Measurements from ENCODE around the gene FCHSD1. TPM values are rescaled to one million over a fixed set of nuclear protein-coding genes. Genes with fewer than 3 reads are reported as not detected.

The FCHSD1 gene
- total RNA-seq, 4 donors from 2014 or later: 2.4 to 27.2 (median 11.3) TPM

- no peaks in the 10 kb centered on the region for H3K9me3 ChIP-seq
- H3K27ac ChIP-seq: no peak overlapping the region
- no peaks in the 10 kb centered on the region for H3K36me3 ChIP-seq
- no peak overlapping the region for H3K4me3 ChIP-seq
- intact Hi-C loops (cut with DNase I; ENCODE audit: low total_unique reads): no loop called here
- H3K27me3 ChIP-seq: no peaks in the 10 kb centered on the region
- no peak for DNase-seq
- H3K4me1 ChIP-seq: peaks cover 6 to 13% of the 10 kb centered on the region in 2 donors
- no peak for TF ChIP-seq POLR2A (IDR thresholded peaks at IDR 0.05)
- TF ChIP-seq, protein P1, sequence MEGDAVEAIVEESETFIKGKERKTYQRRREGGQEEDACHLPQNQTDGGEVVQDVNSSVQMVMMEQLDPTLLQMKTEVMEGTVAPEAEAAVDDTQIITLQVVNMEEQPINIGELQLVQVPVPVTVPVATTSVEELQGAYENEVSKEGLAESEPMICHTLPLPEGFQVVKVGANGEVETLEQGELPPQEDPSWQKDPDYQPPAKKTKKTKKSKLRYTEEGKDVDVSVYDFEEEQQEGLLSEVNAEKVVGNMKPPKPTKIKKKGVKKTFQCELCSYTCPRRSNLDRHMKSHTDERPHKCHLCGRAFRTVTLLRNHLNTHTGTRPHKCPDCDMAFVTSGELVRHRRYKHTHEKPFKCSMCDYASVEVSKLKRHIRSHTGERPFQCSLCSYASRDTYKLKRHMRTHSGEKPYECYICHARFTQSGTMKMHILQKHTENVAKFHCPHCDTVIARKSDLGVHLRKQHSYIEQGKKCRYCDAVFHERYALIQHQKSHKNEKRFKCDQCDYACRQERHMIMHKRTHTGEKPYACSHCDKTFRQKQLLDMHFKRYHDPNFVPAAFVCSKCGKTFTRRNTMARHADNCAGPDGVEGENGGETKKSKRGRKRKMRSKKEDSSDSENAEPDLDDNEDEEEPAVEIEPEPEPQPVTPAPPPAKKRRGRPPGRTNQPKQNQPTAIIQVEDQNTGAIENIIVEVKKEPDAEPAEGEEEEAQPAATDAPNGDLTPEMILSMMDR (IDR thresholded peaks at IDR 0.05): no peak
Measured at GRCh38 chr5:141639357-141640050, 11.7 kb downstream of the FCHSD1 start.

DNA sequence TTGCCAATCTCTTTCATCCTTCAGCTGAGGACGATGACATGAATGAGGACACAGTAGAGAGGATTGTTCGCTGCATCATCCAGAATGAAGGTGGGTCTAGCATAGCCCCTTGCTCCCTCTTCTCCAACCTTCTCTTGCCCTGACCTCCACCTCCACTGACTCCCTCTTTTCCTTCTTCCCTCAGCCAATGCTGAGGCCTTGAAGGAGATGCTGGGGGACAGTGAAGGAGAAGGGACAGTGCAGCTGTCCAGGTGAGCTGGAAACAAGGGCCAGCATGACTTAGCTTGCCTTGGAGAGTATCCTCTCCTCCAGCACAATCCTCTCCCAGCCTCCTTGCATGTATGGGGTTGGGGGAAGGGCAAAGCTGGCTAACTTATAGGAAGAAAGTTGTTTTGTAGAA is 12.4 kb downstream of the FCHSD1 start:
- Histone ChIP-seq H3K4me3 (no peak overlapping the region), H3K9me3 (no peaks in the 10 kb centered on the region), H3K36me3 (no peaks in the 10 kb centered on the region), H3K4me1 (peaks cover 6 to 13% of the 10 kb centered on the region in 2 donors), H3K27ac (no peak overlapping the region), H3K27me3 (no peaks in the 10 kb centered on the region)
- intact Hi-C loops (cut with DNase I; ENCODE audit: low total_unique reads): no loop called here
- no peak for DNase-seq
- no peak for TF ChIP-seq POLR2A (IDR thresholded peaks at IDR 0.05)
- TF ChIP-seq, protein P1 (IDR thresholded peaks at IDR 0.05): no peak

- Histone ChIP-seq H3K4me3 (peak overlapping the region; percentile 70 to 92), H3K27me3 (no peaks in the 10 kb centered on the region), H3K27ac (no peak overlapping the region), H3K9me3 (no peaks in the 10 kb centered on the region), H3K36me3 (no peaks in the 10 kb centered on the region), H3K4me1 (peaks cover 6 to 13% of the 10 kb centered on the region in 2 donors)
- TF ChIP-seq, protein P1 (IDR thresholded peaks at IDR 0.05): peak in 2 of 4 experiments; percentile 1 to 14
- TF ChIP-seq POLR2A (IDR thresholded peaks at IDR 0.05): no peak
- DNase-seq: peak; percentile 47 to 50
- intact Hi-C loops (cut with DNase I; ENCODE audit: low total_unique reads): no loop called here
Measured at GRCh38 chr5:141637767-141638419, 13.3 kb downstream of the FCHSD1 start.

DNA sequence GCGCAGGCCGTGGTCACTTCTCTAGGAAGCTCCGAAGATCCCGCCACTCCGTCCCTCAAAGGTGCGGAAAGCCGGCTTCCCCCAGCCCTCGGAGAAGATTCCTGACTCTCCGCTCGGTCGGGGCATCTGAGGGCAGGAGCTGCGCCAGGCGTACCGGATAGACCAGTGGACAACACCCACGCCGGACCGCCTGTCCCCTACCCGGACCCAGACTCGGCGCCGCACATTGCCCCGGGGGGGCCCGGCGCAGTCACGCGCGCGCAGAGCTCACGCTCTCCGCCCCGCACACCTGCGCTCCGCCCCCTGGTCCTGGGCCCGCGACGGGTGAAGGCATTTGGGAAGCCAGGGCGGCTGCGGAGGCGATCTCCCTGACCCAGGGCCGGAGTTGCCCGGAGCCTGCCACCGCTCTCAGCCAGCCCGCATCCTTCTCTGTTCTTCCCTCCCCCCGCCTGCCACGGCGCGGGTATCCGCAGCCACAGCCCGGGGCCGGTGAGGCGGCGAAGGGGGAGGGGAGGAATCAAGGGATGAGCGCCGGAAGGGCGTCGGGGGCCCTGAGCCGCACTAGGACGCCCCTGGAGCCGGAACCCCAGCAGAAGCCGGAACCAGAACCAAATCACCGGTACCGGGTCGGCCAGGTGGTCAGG is 14.0 kb downstream of the FCHSD1 start:
- Histone ChIP-seq H3K9me3 (no peaks in the 10 kb centered on the region), H3K27me3 (no peaks in the 10 kb centered on the region), H3K4me3 (peak overlapping the region; percentile 70 to 92), H3K36me3 (no peaks in the 10 kb centered on the region), H3K27ac (peak overlapping the region; percentile 2 to 44), H3K4me1 (peaks cover 6 to 13% of the 10 kb centered on the region in 2 donors)
- peak in 1 of 2 donors; percentile 35 for DNase-seq
- intact Hi-C loops (cut with DNase I; ENCODE audit: low total_unique reads): no loop called here
- TF ChIP-seq, protein P1 (IDR thresholded peaks at IDR 0.05): no peak
- TF ChIP-seq POLR2A (IDR thresholded peaks at IDR 0.05): no peak

All from uterus (tissue), 4 donors.